Upper lobe of left lung (tissue), 4 donors: ENCODE measurements around the gene FOXP4.

Experiments used
- CTCF ChIP-seq, 6 experiments: fragments of 450-650 bp in 4 of 6; fragments of 200-600 bp in 2 of 6; sonication (generic) in 2 of 6; IDR thresholded peaks; one replicate each; pipeline ENCODE4 v1.5.1; 2016 to 2019; ENCODE audit warnings: antibody characterized with exemption in 6 of 6
- EP300 ChIP-seq, 4 donors: sonication (generic); formaldehyde crosslinking; IDR thresholded peaks; one replicate each; pipeline ENCODE4 v1.5.1; 2017; ENCODE audit warnings: antibody characterized with exemption in 4 of 4, control low read depth in 2 of 4
- POLR2A ChIP-seq, 4 donors: fragments of 450-650 bp; IDR thresholded peaks; one replicate each; pipeline ENCODE4 v1.5.1; 2016 to 2017; ENCODE audit warnings: antibody characterized with exemption in 4 of 4, mild to moderate bottlenecking in 2 of 4

DNA sequence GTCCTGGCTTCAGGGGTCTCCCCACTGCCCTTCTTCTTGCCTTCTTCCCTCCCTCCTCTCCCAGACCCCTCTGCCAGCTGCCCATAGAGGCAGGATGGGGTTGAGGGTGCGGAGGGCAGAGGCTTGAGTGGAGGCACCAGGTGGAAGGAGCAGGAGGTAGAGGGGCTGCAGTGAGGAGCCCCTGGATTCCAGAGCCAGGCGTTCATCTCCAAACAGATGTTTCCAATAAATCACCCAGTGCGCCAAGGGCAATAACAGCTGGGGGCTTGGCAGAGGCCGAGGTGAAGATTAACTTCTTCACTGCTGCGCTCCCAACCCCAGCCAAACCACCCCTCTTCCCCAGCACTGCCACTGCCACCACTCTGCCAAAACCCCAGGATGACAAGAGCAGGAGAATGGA is 102.7 kb downstream of the FOXP4 start:
- TF ChIP-seq POLR2A (IDR thresholded peaks at IDR 0.05) (no peak), CTCF (IDR thresholded peaks at IDR 0.05) (no peak), EP300 (IDR thresholded peaks at IDR 0.05) (no peak)
